RPMI8226 (cell line): ENCODE results near the gene CFAP97D1.
A peak's percentile ranks its signal among the peaks of the same experiment; 100 is the strongest.

ENCODE experiments used
- DNase-seq: peaks from one replicate; pipeline ENCODE4 v3.0.0-alpha.2; 2015

The CFAP97D1 gene

DNA sequence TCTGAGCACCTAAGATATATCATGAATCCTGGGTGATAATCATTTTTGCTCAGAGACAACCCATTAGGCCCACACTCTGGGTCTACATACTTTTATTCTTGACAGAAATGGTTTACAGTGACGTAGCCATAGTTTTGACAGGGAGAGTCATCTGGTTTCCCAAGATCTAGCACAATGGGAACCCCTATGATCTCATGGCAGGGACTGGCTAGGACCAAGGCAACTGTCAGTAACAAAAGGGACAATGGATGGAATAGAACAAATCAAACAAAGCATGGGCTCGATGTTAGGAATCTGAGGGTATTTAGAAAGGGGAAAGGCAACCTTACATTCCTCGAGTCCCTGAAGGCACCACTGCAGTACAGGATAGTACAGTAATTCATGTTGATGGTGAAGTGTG, 20.5 kb downstream of the CFAP97D1 start:
- DNase-seq = no peak

- no peak for DNase-seq
These were observed 21.6 kb downstream of the CFAP97D1 start for GRCh38 chr17:43801844-43802243.

DNA sequence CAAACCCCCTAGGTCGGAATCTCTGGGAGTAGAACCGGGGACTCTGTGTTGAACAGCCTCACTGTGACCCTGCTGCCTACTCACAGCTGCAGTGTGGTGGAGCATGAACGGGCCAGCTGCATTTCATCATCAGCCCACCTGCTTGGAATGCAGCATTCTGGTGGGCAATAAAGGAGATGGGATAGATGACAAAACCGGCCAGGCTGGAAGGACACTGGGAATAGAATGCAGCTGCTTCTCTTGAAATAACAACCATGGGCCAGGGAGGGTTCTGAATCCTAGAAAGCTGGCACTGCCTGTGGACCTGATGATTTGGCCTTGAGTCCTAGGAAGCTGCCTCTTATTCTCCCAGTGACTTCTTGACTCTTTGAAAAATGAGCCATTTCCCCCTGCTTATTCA, 23.5 kb downstream of the CFAP97D1 start:
- DNase-seq = no peak

GRCh38 chr17:43805117-43805516, 24.9 kb downstream of the CFAP97D1 start:
- no peak for DNase-seq

- DNase-seq = no peak
These were observed 27.8 kb downstream of the CFAP97D1 start for GRCh38 chr17:43808076-43808475.

DNA sequence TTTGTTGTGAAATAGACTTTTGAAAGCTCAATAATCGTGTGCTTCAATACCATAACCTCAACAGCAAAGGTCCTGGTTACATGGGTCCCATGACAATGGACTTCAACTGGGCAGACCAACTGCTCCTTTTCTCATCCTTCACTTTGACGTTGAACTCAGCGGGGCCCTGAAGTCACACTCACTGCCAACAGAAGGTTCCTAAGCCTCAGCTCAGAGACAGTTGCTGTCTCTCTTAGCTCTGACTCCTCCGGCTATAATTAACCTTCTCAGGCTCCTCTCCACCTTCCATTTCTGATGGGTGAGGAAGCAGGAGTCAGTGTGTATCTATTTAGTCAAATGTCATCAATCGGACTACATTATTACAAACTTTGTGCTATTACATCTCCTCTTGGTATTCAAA, 28.9 kb downstream of the CFAP97D1 start:
- no peak for DNase-seq

- DNase-seq = no peak
These were observed 30.0 kb downstream of the CFAP97D1 start for GRCh38 chr17:43810226-43810715.

DNA sequence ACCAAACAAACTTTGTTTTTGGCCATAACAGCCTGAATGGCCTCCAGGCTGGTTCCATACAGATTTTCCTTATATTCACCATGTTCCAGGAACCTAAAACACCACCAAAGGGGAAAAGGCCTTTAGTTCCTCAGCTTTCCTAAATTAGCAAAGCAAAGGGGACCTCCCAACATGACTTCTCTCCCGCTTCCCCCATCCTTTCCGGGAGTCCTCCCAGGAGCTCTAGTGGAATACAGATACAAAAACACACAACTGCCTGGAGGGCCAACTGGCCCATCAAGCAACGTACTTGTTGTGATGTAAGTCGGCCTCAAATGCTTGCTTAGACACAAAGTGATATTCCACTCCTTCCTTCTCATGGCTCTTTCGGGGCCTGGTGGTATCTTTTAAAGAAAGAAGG, 30.6 kb downstream of the CFAP97D1 start:
- no peak for DNase-seq

DNA sequence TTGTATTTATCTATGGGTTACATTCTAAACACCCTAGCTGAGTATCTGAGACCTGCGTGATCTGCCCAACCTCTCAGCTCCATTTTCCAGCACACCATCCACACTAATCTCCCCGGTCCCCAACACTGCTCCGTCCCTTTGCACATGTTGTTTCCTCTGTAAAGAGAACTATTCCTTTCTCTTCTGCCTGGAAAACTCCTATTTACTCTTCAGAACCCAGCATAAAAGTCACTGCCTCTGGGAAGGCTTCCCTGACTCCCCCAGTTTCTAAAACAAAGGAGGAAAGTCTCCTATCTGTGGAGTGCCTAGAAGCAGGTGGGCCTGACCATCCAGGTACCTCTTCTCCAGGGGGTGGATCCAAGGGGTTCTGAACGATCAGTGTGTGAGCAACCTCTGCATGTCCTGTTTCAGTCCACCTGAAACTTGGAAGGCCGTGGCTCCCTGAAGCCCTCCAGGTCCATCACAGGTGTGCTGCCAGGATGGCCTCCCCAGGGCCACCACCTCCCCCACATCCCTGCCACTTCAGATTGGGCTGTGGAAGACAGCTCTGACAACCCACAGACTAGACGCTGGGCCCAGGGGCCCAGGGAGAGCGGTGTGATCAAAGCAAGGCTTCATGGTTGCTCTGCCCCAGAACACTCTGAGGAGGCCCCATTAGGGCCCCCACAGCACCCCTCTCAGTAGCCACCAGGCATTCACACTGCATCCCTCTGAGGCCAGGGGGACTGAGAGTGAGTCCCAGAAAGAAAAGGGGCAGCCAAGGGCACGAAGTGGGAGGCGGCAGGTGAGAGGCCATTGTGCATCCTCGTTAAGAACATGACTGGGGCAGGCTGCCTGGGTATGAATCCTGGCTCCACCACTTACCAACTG, 32.4 kb downstream of the CFAP97D1 start:
- no peak for DNase-seq

- no peak for DNase-seq
These were observed 33.2 kb downstream of the CFAP97D1 start for GRCh38 chr17:43813386-43813785.

DNA sequence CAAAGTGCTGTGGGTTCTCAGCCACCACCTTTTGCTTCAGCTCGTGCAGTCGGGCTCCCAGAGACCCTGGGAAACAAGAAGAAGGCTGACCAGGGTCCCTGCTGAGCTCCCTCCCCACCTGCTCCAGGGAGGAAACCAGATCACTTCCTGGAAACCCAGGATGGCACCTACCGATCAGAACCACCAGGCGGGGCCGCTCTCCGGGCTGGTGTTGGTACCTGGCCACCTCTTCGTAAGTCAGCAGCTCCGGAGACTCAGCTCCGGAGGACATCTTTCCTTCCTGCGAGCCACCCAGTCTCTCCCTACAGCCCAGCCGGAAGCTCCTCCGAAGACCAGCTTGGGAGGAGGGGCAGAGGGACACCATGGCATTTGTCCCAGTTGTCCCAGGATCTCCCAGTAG, 33.8 kb downstream of the CFAP97D1 start:
- DNase-seq = no peak

DNA sequence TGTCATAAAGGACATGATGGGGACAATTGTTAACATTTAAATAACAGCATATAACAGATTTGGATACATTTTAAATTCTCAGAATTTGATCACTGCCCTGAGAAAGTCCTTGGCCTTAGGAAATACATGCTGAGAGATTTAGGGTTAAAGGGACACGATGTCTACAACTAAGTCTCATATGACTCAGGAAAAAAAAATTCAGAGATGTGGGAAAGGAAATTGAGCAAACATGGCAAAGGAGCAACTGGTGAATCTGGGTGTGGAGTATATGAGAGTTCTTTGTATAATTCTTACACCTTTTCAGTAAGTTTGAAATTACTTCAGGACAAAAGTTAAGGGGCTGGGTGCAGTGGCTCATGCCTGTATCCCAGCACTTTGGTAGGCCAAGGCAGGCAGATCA, 34.5 kb downstream of the CFAP97D1 start:
- no peak for DNase-seq

- no peak for DNase-seq
These were observed 36.4 kb downstream of the CFAP97D1 start for GRCh38 chr17:43816336-43817320.

- DNase-seq = no peak
These were observed 37.6 kb downstream of the CFAP97D1 start for GRCh38 chr17:43817826-43818225.

DNA sequence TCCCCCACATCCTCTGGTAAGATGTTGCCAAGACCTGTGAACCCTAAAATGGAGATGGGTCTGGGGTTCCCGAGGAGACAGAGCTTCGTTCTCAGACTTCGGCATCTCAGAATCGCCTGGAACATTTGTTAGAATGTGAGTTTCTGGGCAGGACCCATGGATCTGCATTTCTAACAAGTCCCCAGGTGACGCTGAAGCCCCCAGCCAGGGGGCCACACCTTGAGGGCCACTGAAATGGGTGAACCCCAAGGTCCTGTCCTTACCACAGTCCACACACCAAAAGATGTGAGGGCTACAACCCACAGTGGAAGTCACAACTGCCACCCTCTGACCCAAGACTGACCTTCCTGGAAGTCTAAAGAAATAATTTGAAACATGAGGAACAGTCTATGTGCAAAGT, 38.7 kb downstream of the CFAP97D1 start:
- DNase-seq = no peak

- DNase-seq = no peak
These were observed 40.5 kb downstream of the CFAP97D1 start for GRCh38 chr17:43820759-43821158.

- no peak for DNase-seq
These were observed 42.4 kb downstream of the CFAP97D1 start for GRCh38 chr17:43822570-43823190.

DNA sequence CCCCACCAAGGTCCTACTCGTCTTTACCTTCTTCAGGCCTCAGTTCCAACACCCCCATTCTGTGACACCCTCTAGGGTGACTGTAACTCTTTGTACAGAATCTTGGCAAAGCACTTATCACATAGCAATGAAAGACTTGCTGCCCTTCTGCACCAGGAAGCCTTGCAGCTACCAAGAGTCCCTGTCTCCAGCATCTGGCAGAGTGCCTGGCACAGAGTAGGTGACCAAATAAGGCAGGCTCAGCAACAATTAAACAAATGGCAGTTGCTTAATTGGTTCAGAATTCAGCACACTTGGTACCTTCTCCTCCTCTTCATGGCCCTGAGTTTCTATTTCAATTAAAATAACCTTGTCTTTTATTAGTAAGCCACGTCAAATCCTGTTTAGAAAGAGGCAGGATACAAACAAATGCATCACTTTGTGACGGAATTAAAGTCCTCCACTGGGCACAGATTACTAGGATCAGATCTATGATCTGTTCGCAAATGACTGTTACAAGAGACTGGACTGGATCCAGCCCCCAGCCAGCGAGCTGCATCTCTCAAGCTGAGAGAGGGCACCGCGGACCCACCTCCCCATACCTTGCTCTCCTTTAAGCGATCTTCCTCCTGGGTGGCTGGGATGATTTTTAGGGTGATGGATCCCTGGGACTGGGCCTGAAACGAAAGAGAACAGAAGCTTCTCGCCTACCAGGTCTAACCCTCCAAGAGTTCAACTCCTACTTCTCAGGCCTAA, 43.3 kb downstream of the CFAP97D1 start:
- DNase-seq = peak; percentile 65

- DNase-seq = no peak
These were observed 45.3 kb downstream of the CFAP97D1 start for GRCh38 chr17:43825567-43825966.

- DNase-seq = no peak
These were observed 46.0 kb downstream of the CFAP97D1 start for GRCh38 chr17:43826206-43826605.

DNA sequence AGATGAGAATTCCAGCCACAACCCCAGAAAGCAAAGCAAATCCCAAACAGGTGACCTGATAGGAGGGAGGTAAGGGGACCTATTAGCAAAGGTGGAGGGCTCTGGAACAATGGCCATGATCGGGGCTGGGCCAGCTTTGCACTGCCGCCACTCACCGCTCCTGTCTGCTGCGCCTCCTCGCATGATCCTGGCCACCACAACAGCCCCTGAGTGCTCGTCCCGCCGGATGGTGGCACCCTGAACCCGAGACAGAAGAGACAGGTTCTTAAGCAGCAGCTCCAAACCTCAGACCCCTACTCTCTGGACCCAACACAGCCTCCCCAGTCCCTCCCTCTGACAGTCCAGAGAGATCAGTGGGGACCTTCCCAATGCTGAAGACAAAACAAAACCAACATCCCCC, 47.4 kb downstream of the CFAP97D1 start:
- DNase-seq = no peak

DNA sequence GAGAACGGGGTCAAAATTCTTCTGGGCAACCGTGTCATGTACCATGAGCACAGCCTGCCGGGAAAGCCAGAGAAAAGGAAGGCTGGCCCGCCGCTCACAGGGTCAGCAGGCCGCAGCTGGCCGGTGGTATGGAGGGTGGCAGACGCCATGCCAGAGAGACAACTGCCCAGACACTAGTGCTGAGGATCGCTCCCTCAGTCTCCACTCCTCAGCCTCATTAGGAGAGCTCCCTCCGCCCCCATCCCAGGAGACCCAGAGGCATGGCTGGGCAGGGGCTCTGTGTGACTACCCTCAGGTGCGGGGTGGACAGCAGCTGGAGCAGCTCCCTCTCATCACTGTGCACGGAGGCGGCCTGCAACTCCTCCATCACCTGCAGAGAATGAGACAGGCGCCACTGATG, 49.5 kb downstream of the CFAP97D1 start:
- no peak for DNase-seq
